GM13976 (cell line): ENCODE measurements around the gene DNER.

Experiments
- DNase-seq: peaks from one replicate; pipeline ENCODE4 v3.0.0; 2012; ENCODE audit warnings: low spot score
- CTCF ChIP-seq: IDR thresholded peaks from 2 replicates; pipeline ENCODE4 v1.5.1; 2012; ENCODE audit warnings: borderline replicate concordance, mild to moderate bottlenecking; ENCODE audit not compliant: insufficient read depth; ENCODE audit errors: extremely low read depth, missing control alignments, control extremely low read depth
- in situ Hi-C: fragments of 300-500 bp; cut with MboI; formaldehyde crosslinking; loops from one replicate; pipeline ENCODE4 v1.12.0; 2022; ENCODE audit warnings: low sequenced_read_pairs, mixed read lengths, inconsistent platforms; ENCODE audit not compliant: unreplicated experiment

DNER gene

GRCh38 chr2:229686122-229686919, 28.0 kb downstream of the DNER start:
- no peak for DNase-seq
- TF ChIP-seq CTCF: no peak
- in situ Hi-C loops: no loop called here

GRCh38 chr2:229684942-229685562, 29.3 kb downstream of the DNER start:
- TF ChIP-seq CTCF: no peak
- no peak for DNase-seq
- in situ Hi-C loops: no loop called here

GRCh38 chr2:229679393-229680125, 34.8 kb downstream of the DNER start:
- DNase-seq: no peak
- no peak for TF ChIP-seq CTCF
- in situ Hi-C loops: no loop called here

- no peak for TF ChIP-seq CTCF
- no peak for DNase-seq
- in situ Hi-C loops: no loop called here
Observed at GRCh38 chr2:229675569-229675968, 38.8 kb downstream of the DNER start.

- no peak for TF ChIP-seq CTCF
- in situ Hi-C loops: no loop called here
Observed at GRCh38 chr2:229674830-229675530, 39.4 kb downstream of the DNER start.

GRCh38 chr2:229673676-229674075, 40.7 kb downstream of the DNER start:
- in situ Hi-C loops: no loop called here
- no peak for TF ChIP-seq CTCF
- DNase-seq: no peak

More at GRCh38 chr2:229674830-229675530, 39.4 kb downstream of the DNER start:
- DNase-seq: no peak
